ENCODE data around the gene RXFP3. TPM values are rescaled to one million over a fixed set of nuclear protein-coding genes. Genes with fewer than 3 reads are reported as not detected.

RXFP3 gene
- total and polyA plus RNA-seq, 8 donors, result 0.09 to 0.16 (median 0.09) TPM; not detected in 5

- DNase-seq, result no peak
- Histone ChIP-seq H3K36me3 (peaks cover 0 to 22% (median 6%) of the 10 kb centered on the region in 3 donors), H3K4me3 (no peak within 1 kb of the TSS), H3K27me3 (no peaks in the 10 kb centered on the region), H3K9me3 (no peaks in the 10 kb centered on the region), H3K27ac (no peak within 1 kb of the TSS), H3K4me1 (peaks cover 0 to 14% (median 12%) of the 10 kb centered on the region in 3 donors)
- FAIRE-seq, result no peak
- intact Hi-C loops (cut with DNase I), result no loop called here
- ATAC-seq, result peak in 2 of 4 donors; percentile 10 to 12
- WGBS, 2 donors, result 75 to 81% methylated on average over 7 of the region's 7 CpGs
- TF ChIP-seq, protein P1, sequence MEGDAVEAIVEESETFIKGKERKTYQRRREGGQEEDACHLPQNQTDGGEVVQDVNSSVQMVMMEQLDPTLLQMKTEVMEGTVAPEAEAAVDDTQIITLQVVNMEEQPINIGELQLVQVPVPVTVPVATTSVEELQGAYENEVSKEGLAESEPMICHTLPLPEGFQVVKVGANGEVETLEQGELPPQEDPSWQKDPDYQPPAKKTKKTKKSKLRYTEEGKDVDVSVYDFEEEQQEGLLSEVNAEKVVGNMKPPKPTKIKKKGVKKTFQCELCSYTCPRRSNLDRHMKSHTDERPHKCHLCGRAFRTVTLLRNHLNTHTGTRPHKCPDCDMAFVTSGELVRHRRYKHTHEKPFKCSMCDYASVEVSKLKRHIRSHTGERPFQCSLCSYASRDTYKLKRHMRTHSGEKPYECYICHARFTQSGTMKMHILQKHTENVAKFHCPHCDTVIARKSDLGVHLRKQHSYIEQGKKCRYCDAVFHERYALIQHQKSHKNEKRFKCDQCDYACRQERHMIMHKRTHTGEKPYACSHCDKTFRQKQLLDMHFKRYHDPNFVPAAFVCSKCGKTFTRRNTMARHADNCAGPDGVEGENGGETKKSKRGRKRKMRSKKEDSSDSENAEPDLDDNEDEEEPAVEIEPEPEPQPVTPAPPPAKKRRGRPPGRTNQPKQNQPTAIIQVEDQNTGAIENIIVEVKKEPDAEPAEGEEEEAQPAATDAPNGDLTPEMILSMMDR (IDR thresholded peaks at IDR 0.05), result no peak
Observed at GRCh38 chr5:33984671-33985124, 48.5 kb downstream of the RXFP3 start, which contains the start of gene SLC45A2. Gene SLC45A2, minus strand, starts transcription at chr5:33984693. Its CDS starts 110 bp downstream, at chr5:33984583.

DNA sequence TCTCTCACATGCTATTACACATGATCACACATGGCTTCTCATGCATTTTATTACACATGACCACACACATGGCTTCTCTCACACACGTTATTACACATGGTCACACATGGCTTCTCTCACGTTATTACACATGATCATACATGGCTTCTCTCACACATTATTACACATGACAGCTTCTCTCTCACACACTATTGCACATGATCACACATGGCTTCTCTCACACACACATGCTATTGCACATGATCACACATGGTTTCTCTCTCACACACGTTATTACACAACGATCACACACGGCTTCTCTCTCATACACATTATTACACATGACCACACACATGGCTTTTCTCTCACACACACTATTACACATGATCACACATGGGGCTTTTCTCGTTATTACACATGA is 49.3 kb downstream of the RXFP3 start:
- TF ChIP-seq, protein P1 (IDR thresholded peaks at IDR 0.05), result no peak
- intact Hi-C loops (cut with DNase I), result no loop called here
- Histone ChIP-seq H3K27ac (no peak overlapping the region), H3K9me3 (no peaks in the 10 kb centered on the region), H3K4me1 (peaks cover 0 to 12% (median 11%) of the 10 kb centered on the region in 3 donors), H3K36me3 (peaks cover 0 to 22% (median 6%) of the 10 kb centered on the region in 3 donors), H3K4me3 (no peak overlapping the region), H3K27me3 (no peaks in the 10 kb centered on the region)
- FAIRE-seq, result no peak
- 93 to 95% methylated on average over 6 of the region's 6 CpGs for WGBS, 2 donors
- no peak for DNase-seq
- ATAC-seq, result no peak

Other genes starting within 250 kb of the RXFP3 start
- gene ADAMTS12, start 44.4 kb upstream of the RXFP3 start, total RNA-seq, result 1 to 10 TPM in 2 of 6 donors, under 1 TPM in 4; 0.31 to 4.2 (median 0.60) TPM
- gene ADAMTS12, start 44.4 kb upstream of the RXFP3 start, polyA plus RNA-seq, result under 1 TPM; 0.34 to 0.42 TPM
- under 1 TPM in 2 of 6 donors, not detected in 4; 0.18 to 0.20 TPM for gene SLC45A2, start 48.3 kb downstream of the RXFP3 start, total RNA-seq
- gene SLC45A2, start 48.3 kb downstream of the RXFP3 start, polyA plus RNA-seq, result under 1 TPM; 0.08 to 0.26 TPM
- 10 to 100 TPM in 3 of 6 donors, 1 to 10 TPM in 3; 7.8 to 15.1 (median 10.1) TPM for gene AMACR, start 71.7 kb downstream of the RXFP3 start, total RNA-seq
- 10 to 100 TPM in 1 of 2 donors, 1 to 10 TPM in 1; 4.4 to 13.1 TPM for gene AMACR, start 71.7 kb downstream of the RXFP3 start, polyA plus RNA-seq
- 1 to 10 TPM; 2.0 to 6.8 (median 3.0) TPM for gene C1QTNF3, start 106.8 kb downstream of the RXFP3 start, total RNA-seq
- gene C1QTNF3, start 106.8 kb downstream of the RXFP3 start, polyA plus RNA-seq, result 10 to 100 TPM in 1 of 2 donors, 1 to 10 TPM in 1; 8.5 to 11.7 TPM

Data from pancreas (tissue), 10 donors.